Measurements from ENCODE around the gene MEIOB. TPM values are rescaled to one million over a fixed set of nuclear protein-coding genes. Genes with fewer than 3 reads are reported as not detected.

The MEIOB gene
- polyA plus RNA-seq, 1 of the 3 experiments (the other 2 are of a cell fraction) = not detected

- no peak overlapping the region for H3K27ac ChIP-seq (ENCODE audit: low read depth in 2 of 2, low read length in 1 of 2)
- no peak overlapping the region for H3K4me3 ChIP-seq (ENCODE audit: low read depth in 2 of 2, low read length in 1 of 2)
- no peak overlapping the region for H3K4me2 ChIP-seq
- ChIA-PET POLR2A (interaction anchor here (1.0 kb wide), 1 partner anchor 49 kb away, joined by 4 read pairs; the partner anchor contains the start of gene RPS2), CTCF (interaction anchor here (1.0 to 5.2 kb wide), 3 partner anchors 13 to 53 kb away, joined by 3 to 38 read pairs (median 3); no protein-coding TSS in a partner anchor)
- H3K79me2 ChIP-seq (ENCODE audit: insufficient read depth) = no peaks in the 10 kb centered on the region
- no peak overlapping the region for H3K9ac ChIP-seq
- H3F3A ChIP-seq (replicated peaks; ENCODE audit: insufficient read depth) = no peaks in the 10 kb centered on the region
- H2AFZ ChIP-seq (ENCODE audit: low read depth) = no peak overlapping the region
- H3K4me1 ChIP-seq (ENCODE audit: control insufficient read depth in 1 of 2, insufficient read depth in 2 of 2, low read depth in 1 of 2, low read length in 1 of 2) = peaks cover 0 to 13% of the 10 kb centered on the region in 2 experiments; a peak in 1 of 4 replicates
- H3K9me3 ChIP-seq = no peaks in the 10 kb centered on the region
- H4K20me1 ChIP-seq (ENCODE audit: insufficient read depth) = no peaks in the 10 kb centered on the region
- TF ChIP-seq JUND (IDR thresholded peaks at IDR 0.05) = no peak
- TF ChIP-seq REST (IDR thresholded peaks at IDR 0.05; ENCODE audit: low read depth, low read length) = no peak
- no peak for TF ChIP-seq USF1 (IDR thresholded peaks at IDR 0.05; ENCODE audit: borderline replicate concordance, low read depth)
- no peak for TF ChIP-seq MAX (IDR thresholded peaks at IDR 0.05; ENCODE audit: low read depth)
- TF ChIP-seq IRF3 (IDR thresholded peaks at IDR 0.05; ENCODE audit: low read depth, low read length) = no peak
- TF ChIP-seq GATA2 (CRISPR knock-in tag; IDR thresholded peaks at IDR 0.05) = no peak
- TF ChIP-seq RCOR1 (IDR thresholded peaks at IDR 0.05; ENCODE audit: low read length) = no peak
- no peak for TF ChIP-seq RFX5 (IDR thresholded peaks at IDR 0.05; ENCODE audit: low read length)
- no peak for TF ChIP-seq MXI1 (IDR thresholded peaks at IDR 0.05; ENCODE audit: low read depth, low read length)
- TF ChIP-seq EZH2phosphoT487 (IDR thresholded peaks at IDR 0.05; ENCODE audit: borderline replicate concordance, low read depth) = no peak
- no peak for TF ChIP-seq SMC3 (IDR thresholded peaks at IDR 0.05; ENCODE audit: low read depth, low read length)
- TF ChIP-seq SIN3A (IDR thresholded peaks at IDR 0.05; ENCODE audit: borderline replicate concordance, low read depth, low read length) = no peak
- TF ChIP-seq POLR2AphosphoS5 (IDR thresholded peaks at IDR 0.05; ENCODE audit: low read depth, low read length) = no peak
- no peak for TF ChIP-seq FOXJ3 (CRISPR knock-in tag; IDR thresholded peaks at IDR 0.05)
- no peaks in the 10 kb centered on the region for H3K9me2 ChIP-seq
- no peaks in the 10 kb centered on the region for H3K36me3 ChIP-seq (replicated peaks in 1 of 2; ENCODE audit: control insufficient read depth in 1 of 2, insufficient read depth in 2 of 2, low read length in 1 of 2)
- 84% methylated on average over 12 of the region's 25 CpGs for WGBS (ENCODE audit: low lambda C conversion rate)
- peaks cover 45% of the 10 kb centered on the region for H3K27me3 ChIP-seq (ENCODE audit: insufficient read depth)
- no peak for DNase-seq
Observed at GRCh38 chr16:1915732-1916639, 44.0 kb upstream of the MEIOB start.

Measured in SK-N-SH (cell line).